Left colon (tissue), 2 donors: Measurements from ENCODE around the gene BCAS4. TPM values are rescaled to one million over a fixed set of nuclear protein-coding genes. Genes with fewer than 3 reads are reported as not detected.
A peak's percentile ranks its signal among the peaks of the same experiment; 100 is the strongest.

ENCODE experiments used
- ATAC-seq: fragments of 200-7000 bp; cut with Tn5 transposase; one replicate; pipeline ENCODE4 v1.9.1; 2020; ENCODE audit warnings: mild to moderate bottlenecking, moderate library complexity
- DNase-seq, 2 donors: peaks; one replicate each; pipeline ENCODE4 v3.0.0-alpha.2; 2020
- intact Hi-C, 2 donors: fragments of 100-400 bp; cut with DNase I in 1 of 2; cut with micrococcal nuclease in 1 of 2; formaldehyde crosslinking; loops; one replicate each; pipeline versions ENCODE4 v1.11.2 to v1.14.0; 2022; cut with DNase I, micrococcal nuclease
- total RNA-seq, 2 donors: library from RNA; stranded (reverse); fragmentation: NEBNext Ultra II Directional; extraction: Animal tissue kit (Norgen Biotek cat#: 25700); gene quantifications; one replicate each; pipeline ENCODE4 v1.2.1, GENCODE V29; 2021
- donor health status: DM: no; HTN: no; CAD: no.
- donor health status: DM: yes; HTN: yes; CAD: no.

Gene BCAS4
- total RNA-seq, 2 donors from 2014 or later = 0.85 to 2.8 TPM

DNA sequence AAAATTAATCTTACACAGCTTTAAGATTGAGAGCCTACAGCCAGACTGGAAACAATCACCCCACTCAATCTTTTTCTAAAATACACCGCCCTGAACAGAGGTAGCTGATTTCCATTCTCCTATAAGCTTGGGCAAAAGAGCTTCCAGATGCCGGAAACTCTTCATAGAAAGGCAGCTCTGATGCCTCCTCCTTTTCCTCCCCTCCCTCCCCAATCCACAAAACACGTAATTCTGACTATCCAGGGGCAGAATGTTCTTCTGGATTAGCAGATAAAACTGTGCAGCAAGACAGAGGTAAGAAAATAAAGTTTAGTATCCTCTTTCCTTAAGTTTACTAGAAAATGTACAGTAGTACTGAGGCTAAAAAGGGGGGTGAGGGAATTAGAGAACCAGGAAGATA, 120.6 kb downstream of the BCAS4 start:
- no peak for DNase-seq
- peak; percentile 16 for ATAC-seq
- intact Hi-C loops = no loop called here

DNA sequence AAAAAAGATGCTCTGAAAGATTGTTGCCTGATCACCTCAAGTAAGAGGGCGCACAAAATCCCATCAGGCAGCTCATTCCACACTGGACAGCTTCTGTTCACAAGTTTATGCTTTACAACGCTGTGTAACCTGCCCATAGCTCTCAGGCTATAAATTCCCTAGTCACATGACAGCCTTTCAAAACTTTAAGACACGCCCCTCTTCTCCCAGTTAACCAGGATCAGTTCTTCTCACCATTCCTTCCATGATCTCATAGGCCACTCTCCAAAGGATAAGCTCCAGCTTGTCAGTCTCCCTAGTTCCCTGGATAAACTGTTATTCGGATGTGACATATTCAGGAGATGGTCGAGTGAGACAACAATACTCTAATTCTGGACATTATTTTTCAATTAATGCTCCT, 121.4 kb downstream of the BCAS4 start:
- ATAC-seq = peak; percentile 98
- no peak for DNase-seq
- intact Hi-C loops = no loop called here

DNA sequence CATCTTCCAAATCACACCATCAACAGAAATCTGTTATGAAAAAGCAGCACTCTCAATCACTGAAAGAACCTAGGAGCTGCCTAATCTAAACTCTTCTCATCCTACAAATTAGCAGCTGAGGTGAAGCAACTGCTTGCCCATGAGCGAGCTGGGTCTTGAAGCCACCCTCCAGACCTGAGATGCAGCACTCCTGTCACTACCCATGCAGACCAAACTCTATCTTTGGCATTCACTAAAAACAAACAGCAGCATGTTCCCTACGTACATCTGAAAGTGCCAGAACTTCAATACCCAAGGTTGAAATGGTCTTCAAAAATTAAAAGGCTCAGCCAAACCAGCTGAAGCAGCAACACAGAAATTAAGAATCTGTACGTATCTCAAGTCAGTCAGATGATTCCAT, 122.1 kb downstream of the BCAS4 start:
- intact Hi-C loops = no loop called here
- no peak for DNase-seq
- ATAC-seq = no peak

- DNase-seq = no peak
- intact Hi-C loops = no loop called here
- ATAC-seq = no peak
These were observed 123.5 kb downstream of the BCAS4 start for GRCh38 chr20:50918403-50918802.

DNA sequence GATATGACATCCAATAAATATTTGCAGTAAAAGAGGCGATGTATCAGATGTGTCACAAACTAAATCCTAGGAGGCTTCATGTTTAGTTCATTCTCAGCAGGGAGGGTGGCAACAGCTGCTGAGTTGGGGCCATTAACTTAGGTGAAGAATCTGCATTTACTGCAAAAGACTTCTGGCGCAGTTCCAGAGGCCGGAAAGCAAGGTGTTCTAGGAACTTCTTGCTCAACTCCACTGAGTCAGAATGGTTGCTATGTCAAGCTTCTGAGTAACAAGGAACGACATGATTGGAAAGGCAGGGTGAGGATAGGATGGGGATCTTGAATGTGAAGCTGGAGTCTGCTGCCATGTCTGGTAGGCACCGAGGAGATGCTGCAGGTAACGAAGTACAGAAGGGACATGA, 124.7 kb downstream of the BCAS4 start:
- intact Hi-C loops = no loop called here
- ATAC-seq = no peak
- DNase-seq = no peak

- DNase-seq = no peak
- no peak for ATAC-seq
- intact Hi-C loops = no loop called here
These were observed 126.1 kb downstream of the BCAS4 start for GRCh38 chr20:50920997-50921396.

DNA sequence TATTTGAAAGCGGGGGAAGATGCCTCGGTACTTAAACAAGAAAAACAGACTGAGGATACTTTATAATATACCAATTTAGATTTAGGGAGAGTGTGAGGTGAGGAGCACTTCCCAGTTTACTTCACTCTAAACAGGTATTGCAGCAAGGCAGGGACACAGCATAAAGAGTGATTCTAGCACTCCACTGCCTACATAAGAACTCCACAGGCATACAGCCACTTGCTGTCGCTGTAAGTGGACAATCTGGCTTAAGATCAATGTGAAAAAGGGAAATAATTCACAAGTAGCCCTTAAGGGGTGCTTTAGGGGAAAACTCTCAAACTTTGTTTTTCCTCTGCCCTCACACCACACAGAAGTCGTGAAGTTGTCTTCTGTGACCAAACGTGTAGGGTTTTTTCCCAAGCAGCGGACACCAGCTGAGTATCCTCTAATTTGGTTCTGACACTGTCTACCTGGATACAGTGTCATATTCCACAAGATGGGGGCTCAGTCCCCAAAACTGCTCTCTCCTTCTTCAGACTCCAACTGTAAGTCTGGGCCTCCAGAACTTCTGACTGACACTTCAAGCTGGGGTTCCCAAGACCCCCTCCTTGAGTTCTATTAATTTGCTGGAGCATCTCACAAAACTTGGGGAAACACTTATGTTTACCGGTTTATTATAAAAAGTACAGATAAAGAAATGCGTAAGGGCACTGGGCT, 127.1 kb downstream of the BCAS4 start:
- ATAC-seq (no peak), DNase-seq (no peak)
- intact Hi-C loops = no loop called here

DNA sequence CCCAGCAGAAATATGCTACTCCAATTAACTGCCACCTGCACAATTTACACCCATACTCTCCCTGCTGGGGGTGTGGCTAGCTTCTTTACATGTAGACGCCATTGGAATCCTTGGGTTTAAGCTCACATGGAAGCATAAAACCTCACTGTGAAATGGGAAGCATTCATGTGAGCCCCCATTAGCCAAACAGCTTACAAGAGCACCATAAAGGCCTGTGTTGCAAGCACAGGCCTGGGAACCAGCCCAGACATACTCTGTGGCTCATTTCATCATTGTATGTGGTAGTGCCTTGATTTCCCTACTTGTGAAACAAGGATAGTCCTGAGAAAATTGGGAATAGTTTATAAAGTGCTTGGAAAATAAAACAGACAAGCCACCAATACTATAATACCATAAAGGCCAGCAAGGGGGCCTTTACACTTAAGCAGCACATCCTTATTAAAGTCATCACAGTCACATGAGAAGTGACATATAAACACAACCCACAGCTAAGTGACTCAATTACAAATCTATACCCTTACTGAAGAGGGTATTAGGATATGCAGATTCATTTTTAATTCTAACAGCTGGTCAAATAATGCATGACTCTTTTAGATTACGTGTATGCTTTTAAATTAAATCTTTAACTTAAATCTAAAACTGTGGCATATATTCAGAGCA, 129.5 kb downstream of the BCAS4 start:
- peak; percentile 34 for ATAC-seq
- intact Hi-C loops = no loop called here
- DNase-seq = no peak

GRCh38 chr20:50926530-50926929, 131.7 kb downstream of the BCAS4 start:
- intact Hi-C loops = no loop called here
- no peak for ATAC-seq
- no peak for DNase-seq

Other genes with a start within 250 kb of the BCAS4 start
- 1 to 10 TPM; 3.2 to 3.9 TPM for gene RIPOR3, start 103.5 kb upstream of the BCAS4 start, total RNA-seq
- 10 to 100 TPM; 19.8 to 38.4 TPM for gene PARD6B, start 63.5 kb upstream of the BCAS4 start, total RNA-seq
- gene ADNP, start 136.4 kb downstream of the BCAS4 start, total RNA-seq = 10 to 100 TPM; 52.5 to 54.2 TPM
- gene DPM1, start 163.5 kb downstream of the BCAS4 start, total RNA-seq = 10 to 100 TPM; 33.1 to 34.1 TPM
- gene MOCS3, start 163.8 kb downstream of the BCAS4 start, total RNA-seq = 1 to 10 TPM; 3.7 to 4.0 TPM
- 10 to 100 TPM in 1 of 2 donors, 1 to 10 TPM in 1; 2.3 to 15.2 TPM for gene KCNG1, start 228.0 kb downstream of the BCAS4 start, total RNA-seq